CD8-positive, alpha-beta memory T cell (primary cell): ENCODE data around the gene PRKCSH. TPM values are rescaled to one million over a fixed set of nuclear protein-coding genes. Genes with fewer than 3 reads are reported as not detected.

Source experiments
- CTCF ChIA-PET: fragments of 350-600 bp; sonication (Branson Sonifier 250); formaldehyde crosslinking; loops from one replicate; lab custom pipeline; 2021; ENCODE audit warnings: antibody characterized with exemption; lab: Charles Lee
- POLR2A ChIA-PET: fragments of 350-600 bp; sonication (Branson Sonifier 250); formaldehyde crosslinking; loops from one replicate; lab custom pipeline; 2021; ENCODE audit warnings: antibody characterized with exemption; lab: Charles Lee
- DNase-seq, 5 donors: peaks; one replicate each; pipeline versions ENCODE4 v3.0.0 to v3.0.0-alpha.2; 2020 to 2022; ENCODE audit warnings: mixed read lengths in 1 of 5
- H3K27ac ChIP-seq: one replicate; pipeline ENCODE4 v1.7.0; 2013; ENCODE audit warnings: low read depth, mild to moderate bottlenecking, low read length, moderate library complexity
- H3K27me3 ChIP-seq: 2 replicates; pipeline ENCODE4 v1.7.0; 2013; ENCODE audit warnings: low read length, mild to moderate bottlenecking; ENCODE audit not compliant: insufficient read depth, poor library complexity, severe bottlenecking
- H3K36me3 ChIP-seq: 2 replicates; pipeline ENCODE4 v1.7.0; 2013; ENCODE audit warnings: mild to moderate bottlenecking, low read length, moderate library complexity; ENCODE audit not compliant: insufficient read depth
- H3K4me1 ChIP-seq: 2 replicates; pipeline ENCODE4 v1.7.0; 2013; ENCODE audit warnings: mild to moderate bottlenecking, low read length, moderate library complexity; ENCODE audit not compliant: insufficient read depth
- H3K4me3 ChIP-seq: 2 replicates; pipeline ENCODE4 v1.7.0; 2013; ENCODE audit warnings: mild to moderate bottlenecking, low read length
- H3K9me3 ChIP-seq: 2 replicates; pipeline ENCODE4 v1.7.0; 2013; ENCODE audit warnings: mild to moderate bottlenecking, low read length
- H3K27ac Mint-ChIP-seq, 8 donors: one replicate each; pipeline ENCODE4 v1.8.0; 2020 to 2021; ENCODE audit warnings: mixed read lengths in 8 of 8, mild to moderate bottlenecking in 6 of 8, inconsistent platforms in 3 of 8, moderate library complexity in 3 of 8
- H3K27me3 Mint-ChIP-seq, 2 donors: one replicate each; pipeline ENCODE4 v1.8.0; 2020 to 2021; ENCODE audit warnings: mixed read lengths in 2 of 2, mild to moderate bottlenecking in 1 of 2, moderate library complexity in 1 of 2
- H3K36me3 Mint-ChIP-seq, 3 donors: one replicate each; pipeline ENCODE4 v1.8.0; 2020 to 2021; ENCODE audit warnings: mixed read lengths in 3 of 3, inconsistent platforms in 1 of 3, mild to moderate bottlenecking in 1 of 3
- H3K4me1 Mint-ChIP-seq, 3 donors: one replicate each; pipeline ENCODE4 v1.8.0; 2020 to 2021; ENCODE audit warnings: mixed read lengths in 3 of 3, inconsistent platforms in 1 of 3, mild to moderate bottlenecking in 1 of 3
- H3K4me3 Mint-ChIP-seq, 7 donors: one replicate each; pipeline ENCODE4 v1.8.0; 2020 to 2021; ENCODE audit warnings: mixed read lengths in 7 of 7, mild to moderate bottlenecking in 6 of 7, moderate library complexity in 4 of 7, inconsistent platforms in 2 of 7
- H3K9me3 Mint-ChIP-seq, 5 donors: one replicate each; pipeline ENCODE4 v1.8.0; 2020 to 2022; ENCODE audit warnings: mixed read lengths in 5 of 5, mild to moderate bottlenecking in 3 of 5, moderate library complexity in 2 of 5, inconsistent platforms in 1 of 5
- polyA plus RNA-seq: library from polyadenylated mRNA; unstranded; fragments of 300-500 nt; fragmentation: Illumina TruSeq; gene quantifications from one replicate; pipeline ENCODE4 v1.2.3, GENCODE V29; 2021
- total RNA-seq, 2 experiments: library from RNA; stranded (reverse); gene quantifications; one replicate each; pipeline ENCODE4 v1.2.3, GENCODE V29; 2021

Gene PRKCSH, protein sequence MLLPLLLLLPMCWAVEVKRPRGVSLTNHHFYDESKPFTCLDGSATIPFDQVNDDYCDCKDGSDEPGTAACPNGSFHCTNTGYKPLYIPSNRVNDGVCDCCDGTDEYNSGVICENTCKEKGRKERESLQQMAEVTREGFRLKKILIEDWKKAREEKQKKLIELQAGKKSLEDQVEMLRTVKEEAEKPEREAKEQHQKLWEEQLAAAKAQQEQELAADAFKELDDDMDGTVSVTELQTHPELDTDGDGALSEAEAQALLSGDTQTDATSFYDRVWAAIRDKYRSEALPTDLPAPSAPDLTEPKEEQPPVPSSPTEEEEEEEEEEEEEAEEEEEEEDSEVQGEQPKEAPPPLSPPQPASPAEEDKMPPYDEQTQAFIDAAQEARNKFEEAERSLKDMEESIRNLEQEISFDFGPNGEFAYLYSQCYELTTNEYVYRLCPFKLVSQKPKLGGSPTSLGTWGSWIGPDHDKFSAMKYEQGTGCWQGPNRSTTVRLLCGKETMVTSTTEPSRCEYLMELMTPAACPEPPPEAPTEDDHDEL
- total RNA-seq (100 to 1,000 TPM; 262 to 272 TPM), polyA plus RNA-seq (60.7 TPM)

DNA sequence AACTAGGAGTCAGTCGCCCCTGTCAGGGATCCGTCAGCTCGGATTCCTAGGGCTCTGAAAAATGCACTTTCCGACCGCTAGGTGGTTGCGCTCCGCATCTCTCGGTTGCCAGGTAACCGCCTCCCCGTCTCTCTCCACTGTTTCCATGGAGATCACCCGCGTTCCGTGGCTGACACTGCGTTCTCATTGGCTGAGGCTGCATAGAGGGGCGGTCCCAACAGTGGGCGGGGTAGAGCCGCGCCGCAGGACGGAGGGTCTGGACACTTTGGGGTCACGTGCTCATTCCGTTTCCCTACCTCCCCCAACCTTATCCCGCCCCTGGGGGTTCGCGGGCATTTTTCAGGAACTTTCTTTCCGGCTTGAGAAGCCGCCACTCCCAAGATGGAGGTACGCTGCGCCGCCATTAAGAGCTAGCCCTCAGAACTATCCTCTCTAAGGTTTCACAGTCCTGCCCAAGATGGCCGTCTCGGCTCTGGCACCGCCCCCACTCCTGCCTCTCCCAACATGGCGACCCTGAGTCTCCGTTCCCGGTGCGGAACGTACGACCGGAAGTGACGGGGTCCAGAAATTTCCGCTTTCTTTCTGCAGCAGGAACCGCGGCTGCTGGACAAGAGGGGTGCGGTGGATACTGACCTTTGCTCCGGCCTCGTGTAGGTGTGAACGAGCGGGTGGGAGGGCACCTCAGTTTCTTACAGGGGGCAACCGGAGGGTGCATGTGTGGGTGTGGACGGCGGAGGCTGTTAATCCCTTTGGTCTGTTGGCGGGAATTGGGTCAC is at the start of gene PRKCSH, which contains the start of gene ODAD3:
Gene PRKCSH (plus strand): TSS at position 579 of the 776 bp plus-strand sequence. CDS start 483 bp downstream, outside the sequence.
Gene ODAD3 (minus strand): TSS at position 65 of the 776 bp plus-strand sequence. CDS start 105 bp downstream, outside the sequence.
- Histone ChIP-seq H3K4me1 (peaks cover 19% of the 10 kb centered on the region), H3K4me3 (peak within 1 kb of the TSS; percentile 95), H3K9me3 (no peaks in the 10 kb centered on the region), H3K36me3 (peaks cover 15% of the 10 kb centered on the region), H3K27me3 (no peaks in the 10 kb centered on the region), H3K27ac (peak within 1 kb of the TSS; percentile 83)
- DNase-seq: peak; percentile 93 to 99 (median 97)
- peak within 1 kb of the TSS; percentile 91 to 99 (median 98) for H3K27ac Mint-ChIP-seq
- H3K4me3 Mint-ChIP-seq: peak within 1 kb of the TSS; percentile 92 to 100 (median 99)
- POLR2A ChIA-PET: interaction anchor here (0.5 to 1.8 kb wide), 6 partner anchors 15 to 1069 kb away, joined by 4 to 17 read pairs (median 6); partner anchors contain the start of gene SWSAP1
- peaks cover 0 to 36% (median 5%) of the 10 kb centered on the region in 3 donors for H3K36me3 Mint-ChIP-seq
- no peaks in the 10 kb centered on the region for H3K9me3 Mint-ChIP-seq
- peaks cover 20 to 32% (median 26%) of the 10 kb centered on the region in 3 donors for H3K4me1 Mint-ChIP-seq
- H3K27me3 Mint-ChIP-seq: peaks cover 5 to 6% of the 10 kb centered on the region in 2 donors
- CTCF ChIA-PET: interaction anchor here (0.7 to 2.4 kb wide), 12 partner anchors 11 to 718 kb away, joined by 3 to 19 read pairs (median 3); partner anchors contain the start of genes DNM2 and SWSAP1

DNA sequence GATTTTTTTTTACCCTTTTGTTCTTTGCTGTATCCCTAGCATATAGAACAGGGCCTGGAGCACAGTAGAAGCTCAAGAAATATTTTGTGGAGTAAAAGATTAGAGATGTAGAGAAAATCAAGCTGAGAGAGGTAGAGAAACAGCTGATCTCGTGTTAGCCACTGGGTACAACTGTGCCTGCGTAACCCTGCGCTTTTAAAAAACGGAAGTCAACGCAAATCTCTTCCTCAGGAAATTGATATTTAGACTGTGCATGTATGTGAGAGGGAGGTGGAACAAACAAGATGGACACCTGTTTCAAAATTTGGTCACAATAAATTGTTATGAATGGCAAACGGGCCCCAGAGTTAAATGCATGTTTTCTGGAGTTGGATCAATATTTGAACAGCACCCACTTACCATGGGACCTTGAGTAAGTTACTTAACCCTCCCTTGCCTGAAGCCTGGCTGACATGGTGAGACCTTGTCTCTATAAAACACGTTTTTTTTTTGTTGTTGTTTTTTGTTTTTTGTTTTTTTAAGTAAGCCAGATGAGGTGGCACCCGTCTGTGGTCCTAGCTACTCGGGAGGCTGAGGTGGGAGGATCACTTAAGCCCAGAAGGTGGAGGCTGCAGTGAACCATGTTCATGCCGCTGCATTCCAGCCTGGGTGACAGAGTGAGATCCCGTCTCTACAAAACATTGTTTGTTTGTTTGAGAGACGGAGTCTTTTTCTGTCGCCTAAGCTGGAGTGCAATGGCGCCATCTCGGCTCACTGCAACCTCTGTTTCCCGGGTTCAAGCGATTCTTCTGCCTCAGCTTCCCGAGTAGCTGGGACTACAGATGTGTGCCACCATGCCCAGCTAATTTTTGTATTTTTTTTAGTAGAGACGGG is 48.0 kb upstream of the PRKCSH start:
- Mint-ChIP-seq H3K4me3 (no peak overlapping the region), H3K4me1 (peaks cover 8 to 21% (median 16%) of the 10 kb centered on the region in 3 donors), H3K36me3 (no peaks in the 10 kb centered on the region), H3K9me3 (peaks cover 0 to 4% (median 0%) of the 10 kb centered on the region in 5 donors), H3K27ac (peak overlapping the region in 1 of 8 donors; percentile 79), H3K27me3 (peaks cover 7 to 11% of the 10 kb centered on the region in 2 donors)
- peaks cover 18% of the 10 kb centered on the region for H3K4me1 ChIP-seq
- peaks cover 5% of the 10 kb centered on the region for H3K27me3 ChIP-seq
- ChIA-PET POLR2A (no interaction called here), CTCF (no interaction called here)
- H3K9me3 ChIP-seq: no peaks in the 10 kb centered on the region
- no peaks in the 10 kb centered on the region for H3K36me3 ChIP-seq
- H3K4me3 ChIP-seq: no peak overlapping the region
- DNase-seq: no peak
- H3K27ac ChIP-seq: no peak overlapping the region

DNA sequence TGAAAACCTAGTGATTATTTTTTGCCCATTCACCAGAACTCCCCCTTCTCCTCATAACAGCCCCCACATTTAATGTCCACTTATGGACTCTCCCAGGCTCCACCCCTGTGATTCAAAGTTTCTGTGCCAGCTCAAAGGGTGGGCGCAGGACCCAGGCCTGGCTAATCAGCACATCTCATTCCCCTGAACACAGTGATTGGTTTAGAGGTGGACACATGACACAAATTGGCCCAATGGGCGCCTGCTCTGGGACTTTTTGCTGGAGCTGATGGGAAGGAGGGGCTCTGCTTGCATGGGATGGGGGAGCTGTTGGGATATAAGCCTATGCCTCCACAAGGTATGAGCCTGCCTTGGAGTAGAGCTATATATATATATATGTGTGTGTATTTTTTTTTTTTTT is 45.1 kb upstream of the PRKCSH start:
- Histone ChIP-seq H3K27ac (no peak overlapping the region), H3K36me3 (no peaks in the 10 kb centered on the region), H3K9me3 (no peaks in the 10 kb centered on the region), H3K4me1 (peaks cover 5% of the 10 kb centered on the region), H3K27me3 (no peaks in the 10 kb centered on the region), H3K4me3 (no peak overlapping the region)
- Mint-ChIP-seq H3K36me3 (peaks cover 0 to 3% (median 0%) of the 10 kb centered on the region in 3 donors), H3K27me3 (peaks cover 4 to 7% of the 10 kb centered on the region in 2 donors), H3K9me3 (peaks cover 0 to 4% (median 0%) of the 10 kb centered on the region in 5 donors), H3K4me1 (peaks cover 3 to 7% (median 5%) of the 10 kb centered on the region in 3 donors), H3K27ac (no peak overlapping the region), H3K4me3 (no peak overlapping the region)
- DNase-seq: no peak
- ChIA-PET POLR2A (no interaction called here), CTCF (interaction anchor here (2.2 kb wide), 1 partner anchor 9 kb away, joined by 10 read pairs; no protein-coding TSS in a partner anchor)

DNA sequence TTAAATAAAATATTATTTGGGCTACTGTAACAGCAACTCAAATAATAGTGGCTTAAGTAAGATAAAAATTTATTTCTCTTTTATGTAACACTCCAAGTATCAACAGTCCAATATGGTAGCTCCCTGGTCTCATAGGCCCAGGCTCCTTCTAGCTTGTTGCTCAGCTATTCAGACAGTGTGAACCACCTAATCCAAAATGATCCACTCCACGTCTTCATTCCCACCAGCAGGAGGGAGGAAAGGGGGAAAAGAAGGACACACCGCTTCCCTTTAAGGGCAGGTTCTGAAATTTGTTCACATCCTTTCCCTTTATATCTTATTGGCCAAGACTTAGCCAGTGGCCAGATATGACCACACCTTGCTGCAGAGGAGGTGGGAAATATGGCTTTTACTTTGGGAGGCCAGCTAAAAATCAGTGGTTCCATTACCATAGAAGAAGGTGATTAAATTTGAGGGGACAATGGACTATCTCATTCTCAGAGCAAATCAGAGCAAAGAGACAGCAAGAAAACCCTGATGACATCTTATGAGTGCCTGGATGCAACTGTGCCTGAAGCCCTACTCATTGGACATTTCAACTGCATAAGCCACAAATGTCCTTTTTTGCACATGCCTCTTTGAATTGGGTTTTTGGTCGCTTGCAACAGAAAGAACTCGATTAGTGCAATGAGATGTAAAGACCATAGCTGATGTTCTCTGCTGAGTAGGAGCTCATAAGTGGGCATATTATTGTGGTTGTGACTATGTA is 44.3 kb upstream of the PRKCSH start:
- Mint-ChIP-seq H3K4me1 (peaks cover 3 to 7% (median 5%) of the 10 kb centered on the region in 3 donors), H3K27me3 (peaks cover 6 to 8% of the 10 kb centered on the region in 2 donors), H3K4me3 (no peak overlapping the region), H3K9me3 (peaks cover 0 to 4% (median 0%) of the 10 kb centered on the region in 5 donors), H3K36me3 (peaks cover 0 to 4% (median 0%) of the 10 kb centered on the region in 3 donors), H3K27ac (no peak overlapping the region)
- H3K4me1 ChIP-seq: peaks cover 5% of the 10 kb centered on the region
- DNase-seq: no peak
- CTCF ChIA-PET: interaction anchor here (2.2 kb wide), 1 partner anchor 10 kb away, joined by 10 read pairs; no protein-coding TSS in a partner anchor
- H3K27ac ChIP-seq: no peak overlapping the region
- no peaks in the 10 kb centered on the region for H3K9me3 ChIP-seq
- no peaks in the 10 kb centered on the region for H3K27me3 ChIP-seq
- POLR2A ChIA-PET: interaction anchor here (0.6 kb wide), 1 partner anchor 14 kb away, joined by 4 read pairs; no protein-coding TSS in a partner anchor
- no peaks in the 10 kb centered on the region for H3K36me3 ChIP-seq
- H3K4me3 ChIP-seq: no peak overlapping the region

DNA sequence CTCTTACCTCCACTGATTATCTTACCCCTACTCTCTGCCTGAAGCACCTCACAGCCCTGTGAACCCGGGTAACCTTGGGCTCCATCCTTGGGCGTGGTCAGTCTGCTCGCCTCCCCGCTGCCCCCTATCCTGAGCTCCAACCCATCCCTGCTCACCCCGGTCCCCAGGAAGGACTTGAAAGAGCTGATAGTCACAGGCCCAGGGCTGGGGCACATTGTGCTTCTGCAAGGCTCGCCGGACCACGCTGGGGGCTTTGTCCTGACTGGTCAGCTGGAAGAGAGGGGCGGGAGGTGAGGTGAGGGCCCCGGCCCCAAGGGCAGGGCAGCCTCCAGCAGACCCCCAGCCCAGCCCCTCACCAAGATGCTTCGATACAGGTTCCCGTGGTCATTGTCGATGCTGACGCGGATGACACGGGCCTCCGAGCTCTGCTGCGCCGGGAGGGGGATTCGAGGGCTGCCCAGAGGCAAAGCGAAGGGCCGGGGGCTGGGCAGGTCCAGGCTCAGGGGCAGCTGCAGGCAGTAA is 38.3 kb upstream of the PRKCSH start:
- DNase-seq: no peak
- Histone ChIP-seq H3K4me1 (no peaks in the 10 kb centered on the region), H3K36me3 (no peaks in the 10 kb centered on the region), H3K4me3 (no peak overlapping the region), H3K27ac (no peak overlapping the region), H3K27me3 (no peaks in the 10 kb centered on the region), H3K9me3 (no peaks in the 10 kb centered on the region)
- H3K27me3 Mint-ChIP-seq: peaks cover 16 to 21% of the 10 kb centered on the region in 2 donors
- no peak overlapping the region for H3K4me3 Mint-ChIP-seq
- CTCF ChIA-PET: interaction anchor here (2.1 kb wide), 1 partner anchor 16 kb away, joined by 6 read pairs; no protein-coding TSS in a partner anchor
- H3K36me3 Mint-ChIP-seq: peaks cover 0 to 4% (median 2%) of the 10 kb centered on the region in 3 donors
- H3K27ac Mint-ChIP-seq: no peak overlapping the region
- H3K4me1 Mint-ChIP-seq: no peaks in the 10 kb centered on the region
- peaks cover 0 to 2% (median 0%) of the 10 kb centered on the region in 5 donors for H3K9me3 Mint-ChIP-seq
- POLR2A ChIA-PET: no interaction called here

DNA sequence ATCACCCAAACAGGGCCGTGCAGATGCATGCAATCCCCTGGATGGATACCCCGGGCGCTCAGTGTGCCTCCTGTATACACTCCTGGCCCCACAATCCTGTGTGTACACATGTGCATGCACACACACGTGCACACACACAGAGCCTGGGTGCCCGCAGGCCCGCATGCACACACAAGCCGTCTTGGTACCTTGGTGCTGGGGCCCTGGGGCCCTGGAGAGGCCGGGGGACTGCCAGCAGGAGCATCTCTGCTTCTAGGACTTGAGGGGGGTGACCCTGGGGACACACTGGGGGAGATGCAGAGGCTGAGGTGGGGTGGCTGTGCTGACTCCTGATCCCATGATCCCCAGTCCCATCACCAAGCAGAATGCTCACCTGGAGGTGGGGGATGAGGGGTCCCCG is 35.8 kb upstream of the PRKCSH start:
- Mint-ChIP-seq H3K4me1 (no peaks in the 10 kb centered on the region), H3K27ac (no peak overlapping the region), H3K27me3 (peaks cover 9 to 21% of the 10 kb centered on the region in 2 donors), H3K4me3 (no peak overlapping the region), H3K9me3 (no peaks in the 10 kb centered on the region), H3K36me3 (peaks cover 0 to 4% (median 2%) of the 10 kb centered on the region in 3 donors)
- DNase-seq: no peak
- H3K4me1 ChIP-seq: no peaks in the 10 kb centered on the region
- no peaks in the 10 kb centered on the region for H3K27me3 ChIP-seq
- H3K4me3 ChIP-seq: no peak overlapping the region
- POLR2A ChIA-PET: no interaction called here
- no peaks in the 10 kb centered on the region for H3K36me3 ChIP-seq
- no peak overlapping the region for H3K27ac ChIP-seq
- CTCF ChIA-PET: no interaction called here
- no peaks in the 10 kb centered on the region for H3K9me3 ChIP-seq
